Mesendoderm (in vitro differentiated cells): ENCODE measurements around the gene FER1L5.

Experiments
- DNase-seq: peaks from one replicate; pipeline ENCODE4 v3.0.0; 2013
- H2AK5ac ChIP-seq: 2 replicates; pipeline ENCODE4 v1.6.1; 2013; ENCODE audit warnings: low read length, inconsistent platforms
- H2BK120ac ChIP-seq: 2 replicates; pipeline ENCODE4 v1.6.1; 2013; ENCODE audit warnings: low read depth, mild to moderate bottlenecking, low read length, moderate library complexity, mixed read lengths
- H2BK15ac ChIP-seq: replicated peaks from 2 replicates; pipeline ENCODE4 v1.6.1; 2013; ENCODE audit warnings: low read depth, mild to moderate bottlenecking, moderate library complexity
- H2BK5ac ChIP-seq: 2 replicates; pipeline ENCODE4 v1.6.1; 2013; ENCODE audit warnings: low read length, inconsistent platforms
- H3K18ac ChIP-seq: 2 replicates; pipeline ENCODE4 v1.6.1; 2013; ENCODE audit warnings: mild to moderate bottlenecking, low read length, mixed read lengths
- H3K23ac ChIP-seq: one replicate; pipeline ENCODE4 v1.6.1; 2013; ENCODE audit warnings: low read length
- H3K27ac ChIP-seq: 2 replicates; pipeline ENCODE4 v1.5.1; 2013; ENCODE audit warnings: low read depth, mild to moderate bottlenecking, inconsistent platforms, low read length, moderate library complexity
- H3K27me3 ChIP-seq: 2 replicates; pipeline ENCODE4 v1.6.1; 2013; ENCODE audit warnings: low read length, control low read depth, mild to moderate bottlenecking, inconsistent platforms; ENCODE audit not compliant: insufficient read depth, poor library complexity
- H3K36me3 ChIP-seq: 2 replicates; pipeline ENCODE4 v1.6.1; 2013; ENCODE audit warnings: low read length, inconsistent platforms; ENCODE audit not compliant: control insufficient read depth, insufficient read depth
- H3K4ac ChIP-seq: one replicate; pipeline ENCODE4 v1.6.1; 2013; ENCODE audit warnings: low read depth, mild to moderate bottlenecking, low read length, moderate library complexity
- H3K4me1 ChIP-seq: 2 replicates; pipeline ENCODE4 v1.6.1; 2013; ENCODE audit warnings: low read depth, low read length, inconsistent platforms; ENCODE audit not compliant: control insufficient read depth
- H3K4me2 ChIP-seq: 2 replicates; pipeline ENCODE4 v1.6.1; 2013; ENCODE audit warnings: low read length
- H3K4me3 ChIP-seq: 2 replicates; pipeline ENCODE4 v1.5.1; 2013; ENCODE audit warnings: mild to moderate bottlenecking, low read length
- H3K56ac ChIP-seq: one replicate; pipeline ENCODE4 v1.6.1; 2013; ENCODE audit warnings: low read length
- H3K79me1 ChIP-seq: 2 replicates; pipeline ENCODE4 v1.6.1; 2013; ENCODE audit warnings: low read length, inconsistent platforms
- H3K79me2 ChIP-seq: 2 replicates; pipeline ENCODE4 v1.6.1; 2013; ENCODE audit warnings: mild to moderate bottlenecking, low read length; ENCODE audit not compliant: control insufficient read depth, insufficient read depth
- H3K9ac ChIP-seq: 2 replicates; pipeline ENCODE4 v1.6.1; 2013; ENCODE audit warnings: low read length, inconsistent platforms
- H4K5ac ChIP-seq: one replicate; pipeline ENCODE4 v1.6.1; 2013; ENCODE audit warnings: low read length
- H4K8ac ChIP-seq: one replicate; pipeline ENCODE4 v1.6.1; 2013; ENCODE audit warnings: low read depth, mild to moderate bottlenecking, control low read depth, low read length, moderate library complexity
- WGBS: extraction: QIAGEN DNeasy Blood & Tissue Kit; methylation state at CpG from one replicate; pipeline ENCODE4 v1.1.7; 2013; ENCODE audit warnings: low lambda C conversion rate, missing lambda C conversion rate; ENCODE audit not compliant: insufficient coverage; ENCODE audit errors: extremely low coverage; 5-methylcytosine and 5-hydroxymethylcytosine counted together

FER1L5 gene

DNA sequence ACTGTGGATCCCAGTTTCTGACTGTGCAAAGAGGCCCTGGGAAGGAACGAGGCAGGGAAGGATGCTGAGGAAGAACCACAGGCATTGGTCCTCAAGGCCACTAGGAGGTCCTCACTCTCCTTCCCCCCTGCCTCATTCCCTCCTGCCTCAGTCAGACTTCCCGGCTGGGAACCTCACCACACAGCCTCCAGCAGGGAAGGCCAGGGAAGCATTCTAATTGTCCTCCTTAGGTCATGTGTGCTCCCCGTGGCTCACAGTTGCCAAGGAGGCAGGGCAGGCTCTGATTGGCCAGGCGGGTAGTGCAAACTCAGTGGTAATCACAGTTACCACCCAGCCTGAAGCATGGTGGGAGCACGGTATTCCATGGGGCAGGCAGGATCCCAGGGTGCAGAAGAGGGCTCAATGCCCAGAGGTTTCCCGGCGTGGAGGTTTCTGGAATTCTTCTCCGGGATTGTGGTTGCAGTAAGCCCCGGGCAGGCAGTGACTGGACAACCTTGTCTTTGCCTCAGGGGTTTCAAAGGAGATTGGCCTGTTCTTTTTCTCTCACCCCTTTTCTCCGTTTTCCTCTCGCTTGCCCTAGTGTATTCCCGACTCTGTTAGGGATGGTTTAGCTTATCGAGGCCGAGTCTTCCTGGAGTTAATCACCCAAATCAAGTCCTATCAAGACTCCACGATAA, 27.1 kb downstream of the FER1L5 start:
- Histone ChIP-seq H3K18ac (no peak overlapping the region), H3K23ac (no peak overlapping the region), H3K79me1 (no peaks in the 10 kb centered on the region), H3K9ac (no peak overlapping the region), H2AK5ac (no peak overlapping the region), H3K56ac (no peak overlapping the region), H3K27ac (no peak overlapping the region), H3K4me3 (no peak overlapping the region), H4K8ac (no peak overlapping the region), H2BK15ac (no peak overlapping the region), H2BK5ac (no peak overlapping the region), H3K36me3 (no peaks in the 10 kb centered on the region), H3K4me1 (no peaks in the 10 kb centered on the region), H3K27me3 (no peaks in the 10 kb centered on the region), H4K5ac (no peak overlapping the region), H3K79me2 (no peaks in the 10 kb centered on the region), H3K4me2 (no peak overlapping the region), H3K4ac (no peak overlapping the region), H2BK120ac (no peak overlapping the region)
- no peak for DNase-seq
- WGBS: no CpG with 5 or more reads among the region's 15 CpGs

DNA sequence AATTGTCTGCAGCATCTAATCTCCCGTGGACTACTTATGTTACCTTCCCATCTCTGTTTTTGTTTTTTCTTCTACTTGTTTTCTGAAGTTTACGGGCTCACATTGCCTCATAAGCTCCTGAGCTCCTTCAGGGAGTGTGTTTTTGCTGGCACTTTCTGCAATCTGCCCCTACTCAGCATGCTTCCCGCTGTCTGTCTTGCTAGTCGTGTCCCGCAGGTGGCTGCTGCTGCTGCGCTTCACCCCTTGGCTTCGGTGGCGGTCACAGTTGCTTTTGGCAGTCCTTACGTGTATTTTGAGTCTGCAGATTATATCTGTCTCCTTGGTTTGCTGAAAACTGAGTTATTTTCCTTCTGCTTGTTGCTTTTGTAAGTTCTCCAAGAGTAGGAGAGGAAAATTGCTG, 37.3 kb downstream of the FER1L5 start:
- Histone ChIP-seq H2BK120ac (no peak overlapping the region), H3K79me1 (no peaks in the 10 kb centered on the region), H3K79me2 (no peaks in the 10 kb centered on the region), H3K4me3 (no peak overlapping the region), H3K56ac (no peak overlapping the region), H3K18ac (no peak overlapping the region), H2BK5ac (no peak overlapping the region), H3K4me1 (no peaks in the 10 kb centered on the region), H3K27ac (no peak overlapping the region), H2BK15ac (no peak overlapping the region), H3K23ac (no peak overlapping the region), H3K27me3 (no peaks in the 10 kb centered on the region), H2AK5ac (no peak overlapping the region), H3K36me3 (no peaks in the 10 kb centered on the region), H3K4ac (no peak overlapping the region), H4K8ac (no peak overlapping the region), H3K4me2 (no peak overlapping the region), H3K9ac (no peak overlapping the region), H4K5ac (no peak overlapping the region)
- WGBS: no CpG with 5 or more reads among the region's 9 CpGs
- DNase-seq: no peak

DNA sequence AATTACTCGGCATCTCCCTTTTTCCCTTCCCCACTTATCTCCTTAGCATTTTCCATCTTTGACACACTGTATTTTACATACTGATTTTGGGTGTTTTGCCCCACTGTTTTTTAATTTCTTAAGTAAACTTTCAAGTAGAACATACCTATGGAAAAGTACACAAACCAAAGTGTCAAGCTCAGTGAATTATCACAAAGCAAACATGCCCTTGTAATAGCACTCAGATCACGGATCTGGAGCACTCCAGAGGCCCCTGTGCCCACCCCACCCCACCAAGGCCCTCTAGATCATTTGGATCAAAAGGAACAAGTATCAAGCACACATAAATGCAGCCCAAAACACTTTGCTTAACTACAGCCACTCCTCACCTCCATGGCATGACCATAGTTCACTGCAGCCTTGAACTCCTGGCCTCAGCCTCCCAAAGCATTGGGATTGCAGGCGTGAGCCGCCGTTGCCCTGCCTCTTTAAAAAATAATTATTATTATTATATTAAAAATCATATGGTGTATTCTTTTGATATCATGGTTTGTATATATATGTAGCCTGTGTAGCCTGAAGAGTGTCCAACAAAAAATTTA, 38.1 kb downstream of the FER1L5 start:
- no peak overlapping the region for H3K4me3 ChIP-seq
- no peak overlapping the region for H3K56ac ChIP-seq
- H4K5ac ChIP-seq: no peak overlapping the region
- no peak overlapping the region for H3K27ac ChIP-seq
- no peaks in the 10 kb centered on the region for H3K79me2 ChIP-seq
- DNase-seq: no peak
- no peak overlapping the region for H3K18ac ChIP-seq
- H3K4me1 ChIP-seq: no peaks in the 10 kb centered on the region
- no peak overlapping the region for H3K4ac ChIP-seq
- H2AK5ac ChIP-seq: no peak overlapping the region
- no peak overlapping the region for H4K8ac ChIP-seq
- H3K36me3 ChIP-seq: no peaks in the 10 kb centered on the region
- no CpG with 5 or more reads among the region's 5 CpGs for WGBS
- H3K9ac ChIP-seq: no peak overlapping the region
- H3K27me3 ChIP-seq: no peaks in the 10 kb centered on the region
- no peaks in the 10 kb centered on the region for H3K79me1 ChIP-seq
- H3K23ac ChIP-seq: no peak overlapping the region
- H3K4me2 ChIP-seq: no peak overlapping the region
- no peak overlapping the region for H2BK5ac ChIP-seq
- H2BK120ac ChIP-seq: no peak overlapping the region
- H2BK15ac ChIP-seq: no peak overlapping the region

DNA sequence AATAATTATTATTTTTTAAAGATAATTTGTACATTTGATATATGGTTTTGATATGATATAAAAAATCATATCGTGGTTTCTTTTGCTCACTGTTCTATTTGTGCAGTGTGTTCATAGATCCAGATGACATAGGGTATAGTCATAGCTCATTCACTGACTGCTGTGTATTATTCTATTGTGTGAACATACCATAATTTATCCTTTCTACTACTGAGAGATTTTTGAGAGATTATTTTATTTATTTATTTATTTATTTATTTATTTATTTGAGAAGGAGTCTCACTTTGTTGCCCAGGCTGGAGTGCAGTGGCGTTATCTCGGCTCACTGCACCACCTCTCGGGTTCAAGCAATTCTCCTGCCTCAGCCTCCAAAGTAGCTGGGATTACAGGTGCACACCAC, 39.0 kb downstream of the FER1L5 start:
- Histone ChIP-seq H3K79me1 (no peaks in the 10 kb centered on the region), H3K4me1 (no peaks in the 10 kb centered on the region), H3K9ac (no peak overlapping the region), H3K23ac (no peak overlapping the region), H3K27ac (no peak overlapping the region), H2BK5ac (no peak overlapping the region), H3K4ac (no peak overlapping the region), H3K56ac (no peak overlapping the region), H2AK5ac (no peak overlapping the region), H3K18ac (no peak overlapping the region), H3K4me3 (no peak overlapping the region), H3K36me3 (no peaks in the 10 kb centered on the region), H3K4me2 (no peak overlapping the region), H3K27me3 (no peaks in the 10 kb centered on the region), H4K5ac (no peak overlapping the region), H2BK15ac (no peak overlapping the region), H4K8ac (no peak overlapping the region), H3K79me2 (no peaks in the 10 kb centered on the region), H2BK120ac (no peak overlapping the region)
- WGBS: 100% methylated on average over 1 of the region's 4 CpGs
- no peak for DNase-seq

DNA sequence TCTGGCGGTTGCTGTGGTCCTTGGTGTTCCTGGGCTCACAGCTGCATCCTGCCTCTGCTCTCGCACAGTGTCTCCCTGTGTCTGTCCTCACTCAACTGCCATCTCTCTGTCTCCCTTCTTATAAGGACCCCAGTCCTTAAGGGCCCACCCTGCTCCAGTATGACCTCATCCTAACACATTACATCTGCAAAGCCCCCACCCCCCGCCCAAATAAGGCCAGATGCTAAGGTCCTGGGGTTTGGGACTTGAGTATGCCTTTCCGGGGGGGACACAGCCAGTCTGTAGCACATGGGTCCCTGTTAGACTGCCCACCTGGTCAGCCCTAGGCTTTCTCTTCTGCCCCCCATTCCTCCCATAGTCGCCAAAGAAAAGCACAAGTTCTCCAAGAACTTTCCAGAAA, 40.7 kb downstream of the FER1L5 start:
- H2BK15ac ChIP-seq: no peak overlapping the region
- no peak overlapping the region for H3K56ac ChIP-seq
- no peak overlapping the region for H3K4me2 ChIP-seq
- no peak overlapping the region for H4K8ac ChIP-seq
- no peak overlapping the region for H3K4ac ChIP-seq
- no peak overlapping the region for H3K18ac ChIP-seq
- H3K4me3 ChIP-seq: no peak overlapping the region
- DNase-seq: no peak
- H2BK120ac ChIP-seq: no peak overlapping the region
- no peak overlapping the region for H2AK5ac ChIP-seq
- WGBS: no CpG with 5 or more reads among the region's 5 CpGs
- no peaks in the 10 kb centered on the region for H3K4me1 ChIP-seq
- H3K9ac ChIP-seq: no peak overlapping the region
- H2BK5ac ChIP-seq: no peak overlapping the region
- H3K79me2 ChIP-seq: no peaks in the 10 kb centered on the region
- H4K5ac ChIP-seq: no peak overlapping the region
- no peak overlapping the region for H3K23ac ChIP-seq
- H3K79me1 ChIP-seq: no peaks in the 10 kb centered on the region
- H3K36me3 ChIP-seq: no peaks in the 10 kb centered on the region
- H3K27me3 ChIP-seq: no peaks in the 10 kb centered on the region
- H3K27ac ChIP-seq: no peak overlapping the region
